Cerebellar nuclear complex (tissue), 1 donor: ENCODE measurements around the gene ANXA2R.
"Not testable (repeated sequence)": the region's sequence is repeated elsewhere in the genome, so short reads cannot be mapped to it uniquely, and the experiment has no call there.

ENCODE experiments used
- DNase-seq, 2 experiments: peaks; one replicate each; lab custom pipeline; 2025; lab: John Stamatoyannopoulos, UW

The ANXA2R gene

DNA sequence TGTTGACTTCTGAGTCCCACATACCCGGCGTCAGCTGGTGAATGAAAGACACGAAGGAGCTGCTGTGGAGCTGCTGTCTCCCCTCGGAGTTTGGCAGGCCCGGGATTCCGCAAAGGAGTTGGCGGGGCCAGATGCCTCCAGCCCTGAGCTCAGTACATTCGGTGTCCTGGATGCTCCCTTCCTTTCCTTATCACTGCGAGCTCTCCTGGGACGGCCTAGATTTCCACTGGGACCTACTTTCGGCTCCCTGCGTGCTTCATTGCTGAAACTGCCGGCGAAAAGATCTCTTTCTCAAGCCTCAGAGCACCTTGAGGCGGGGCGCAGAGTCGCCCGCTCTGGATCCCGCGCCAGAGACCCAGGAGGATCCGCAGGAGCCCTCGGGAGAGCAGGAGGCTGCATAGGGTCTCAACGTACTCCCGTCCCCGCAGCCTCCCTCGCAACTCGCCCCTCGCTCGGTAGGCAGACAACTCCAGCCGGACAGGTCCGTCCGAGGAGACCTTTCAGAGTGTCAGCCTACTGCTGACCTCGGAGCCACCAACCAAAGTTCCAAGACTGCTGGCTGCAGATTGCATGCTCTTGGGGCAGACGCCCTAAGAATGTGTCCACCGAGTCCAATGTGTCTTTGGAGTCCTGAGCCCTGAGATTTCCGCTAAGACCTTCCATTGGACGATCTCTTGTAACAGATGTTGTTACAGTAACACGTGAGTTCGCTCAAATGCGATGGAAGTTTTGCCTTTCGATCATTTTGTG lies 6.1 kb downstream of the ANXA2R start:
- DNase-seq = no peak

DNA sequence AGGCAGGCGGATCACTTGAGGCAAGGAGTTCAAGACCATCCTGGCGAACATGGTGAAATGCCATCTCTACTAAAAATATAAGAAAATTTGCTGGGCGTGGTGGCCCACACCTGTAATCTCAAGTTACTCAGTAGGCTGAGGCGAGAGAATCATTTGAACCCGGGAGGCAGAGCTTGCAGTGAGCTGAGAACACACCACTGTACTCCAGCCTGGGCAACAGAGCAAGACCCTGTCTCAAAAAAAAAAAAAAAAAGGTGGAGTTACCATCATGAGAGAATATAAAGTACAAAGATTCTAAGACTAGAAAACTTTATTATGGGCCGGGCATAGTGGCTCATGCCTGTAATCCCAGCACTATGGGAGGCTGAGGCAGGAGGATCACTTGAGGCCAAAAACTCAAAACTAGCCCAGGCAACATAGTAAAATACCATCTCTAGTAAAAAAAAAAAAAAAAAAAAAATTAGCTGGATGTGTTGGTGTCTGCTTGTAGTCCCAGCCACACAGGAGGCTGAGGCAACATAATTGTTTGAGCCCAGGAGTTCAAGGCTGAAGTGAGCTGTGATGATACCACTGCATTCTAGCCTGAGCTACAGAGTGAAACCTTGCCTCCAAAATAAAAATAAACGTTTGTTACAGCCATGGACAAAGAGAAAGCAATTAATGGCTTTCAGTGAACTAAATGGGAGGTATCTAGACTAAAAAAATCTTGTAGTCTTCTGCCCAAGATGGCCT lies 12.9 kb downstream of the ANXA2R start:
- DNase-seq = no peak

DNA sequence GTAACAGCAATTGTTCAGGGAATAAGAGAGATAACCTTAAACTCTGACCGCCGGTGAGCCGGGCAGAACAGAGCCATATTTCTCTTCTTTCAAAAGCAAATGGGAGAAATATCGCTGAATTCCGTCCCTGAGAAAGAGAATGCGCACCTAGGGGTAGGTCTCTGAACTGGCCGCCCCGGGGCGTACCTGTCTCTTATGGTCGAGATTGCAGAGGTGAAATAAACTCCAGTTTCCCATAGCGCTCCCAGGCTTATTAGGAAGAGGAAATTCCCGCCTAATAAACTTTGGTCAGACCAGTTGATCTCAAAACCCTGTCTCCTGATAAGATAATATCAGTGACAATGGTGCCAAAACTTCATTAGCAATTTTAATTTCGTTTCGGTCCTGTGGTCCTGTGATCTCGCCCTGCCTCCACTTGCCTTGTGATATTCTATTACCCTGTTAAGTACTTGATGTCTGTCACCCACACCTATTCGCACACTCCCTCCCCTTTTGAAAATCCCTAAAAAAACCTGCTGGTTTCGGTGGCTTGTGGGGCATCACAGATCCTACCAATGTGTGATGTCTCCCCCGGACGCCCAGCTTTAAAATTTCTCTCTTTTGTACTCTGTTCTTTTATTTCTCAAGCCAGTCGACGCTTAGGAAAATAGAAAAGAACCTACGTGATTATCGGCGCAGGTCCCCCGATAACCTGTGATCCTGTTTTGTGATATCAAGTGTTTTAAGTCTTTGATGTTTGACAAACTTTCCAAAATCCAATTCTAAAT lies 14.8 kb downstream of the ANXA2R start:
- DNase-seq = not testable (repeated sequence)

DNA sequence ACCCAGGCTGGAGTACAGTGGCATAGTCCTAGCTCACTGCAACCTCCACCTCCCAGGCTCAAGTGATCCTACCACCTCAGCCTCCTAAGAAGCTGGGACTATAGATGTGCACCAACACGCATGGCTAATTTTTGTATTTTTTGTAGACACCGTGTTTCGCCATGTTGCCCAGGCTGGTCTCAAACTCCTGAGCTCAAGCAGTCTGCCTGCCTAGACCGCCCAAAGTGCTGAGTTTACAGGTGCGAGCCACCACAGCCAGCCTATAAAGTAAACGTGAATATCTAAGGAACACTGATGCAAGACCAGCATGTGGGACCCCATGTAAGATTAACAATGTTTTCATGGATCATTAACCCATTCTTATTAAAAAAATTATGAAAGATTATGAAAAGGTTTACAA lies 15.9 kb downstream of the ANXA2R start:
- DNase-seq = no peak

DNA sequence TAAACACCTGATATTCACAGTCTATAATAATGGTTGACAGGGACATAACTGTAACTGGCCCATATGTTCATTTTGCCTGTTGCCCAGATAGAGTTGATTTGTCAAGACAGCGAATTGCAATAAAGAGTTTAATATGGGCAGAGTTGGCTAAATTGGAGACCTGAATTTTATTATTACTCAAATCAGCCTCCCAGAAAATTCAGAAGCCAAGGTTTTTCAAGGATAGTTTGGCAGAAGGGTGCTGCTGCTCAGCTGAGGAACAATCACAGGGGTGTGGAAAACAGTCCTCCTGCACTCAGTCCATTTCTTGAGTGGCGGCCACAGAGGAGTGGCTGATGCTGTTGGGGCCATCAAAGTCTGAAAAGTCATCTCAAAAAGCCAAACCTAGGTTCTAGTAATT lies 19.0 kb downstream of the ANXA2R start:
- DNase-seq = no peak

DNA sequence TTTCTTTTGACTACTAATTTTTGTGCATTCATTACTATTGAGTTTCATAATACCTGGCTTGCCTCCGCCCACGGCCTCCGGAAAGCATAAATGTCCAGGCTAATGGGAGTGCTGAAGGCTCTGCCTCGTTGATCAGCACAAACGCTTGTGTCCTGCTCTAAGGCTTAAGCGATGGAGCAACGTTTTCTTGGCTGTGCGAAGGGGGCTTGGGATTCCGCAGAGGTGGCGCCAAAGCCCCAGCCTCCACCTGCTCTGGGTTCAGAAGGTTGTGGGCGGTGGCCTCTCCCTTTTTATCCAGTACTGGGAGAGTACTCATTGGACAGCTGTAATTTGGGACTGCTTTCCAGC lies 19.7 kb downstream of the ANXA2R start:
- DNase-seq = no peak

DNA sequence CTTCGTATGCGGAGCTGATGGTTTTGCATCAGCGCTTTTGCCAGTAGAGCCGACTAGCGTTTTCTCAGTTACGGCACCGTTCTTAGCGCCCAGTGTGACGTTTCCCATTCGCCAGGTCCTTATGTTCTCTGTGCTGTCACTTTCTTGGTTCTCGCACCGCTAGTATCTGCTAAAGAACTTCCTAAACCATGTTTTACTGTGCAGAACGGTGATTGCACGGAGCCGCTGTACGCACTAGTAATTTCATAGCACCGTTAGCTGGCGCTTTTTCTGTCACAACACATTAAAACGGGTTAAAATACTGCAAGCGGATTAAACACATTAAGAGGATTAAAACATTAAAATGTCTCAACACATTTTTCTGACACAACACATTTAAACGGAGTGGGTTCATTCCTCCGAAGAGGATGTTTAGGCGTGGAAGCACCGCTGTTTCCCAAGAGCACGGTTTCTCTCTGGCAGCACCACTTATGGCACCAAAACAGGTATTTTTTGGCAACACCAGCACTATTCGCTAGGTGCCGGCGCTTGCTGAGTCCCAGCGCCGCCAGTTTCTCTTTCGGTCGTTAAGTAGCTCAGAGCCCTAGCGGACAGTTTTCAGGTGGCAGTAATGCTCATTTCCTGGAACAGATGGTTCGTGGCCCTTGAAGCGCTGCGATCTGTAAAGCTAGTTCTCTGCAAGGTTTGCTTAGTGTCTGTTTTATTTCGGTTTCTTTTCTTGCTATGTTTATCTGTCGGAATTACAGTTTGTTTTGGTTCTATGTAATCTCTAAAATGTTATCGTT lies 20.3 kb downstream of the ANXA2R start:
- no peak for DNase-seq

DNA sequence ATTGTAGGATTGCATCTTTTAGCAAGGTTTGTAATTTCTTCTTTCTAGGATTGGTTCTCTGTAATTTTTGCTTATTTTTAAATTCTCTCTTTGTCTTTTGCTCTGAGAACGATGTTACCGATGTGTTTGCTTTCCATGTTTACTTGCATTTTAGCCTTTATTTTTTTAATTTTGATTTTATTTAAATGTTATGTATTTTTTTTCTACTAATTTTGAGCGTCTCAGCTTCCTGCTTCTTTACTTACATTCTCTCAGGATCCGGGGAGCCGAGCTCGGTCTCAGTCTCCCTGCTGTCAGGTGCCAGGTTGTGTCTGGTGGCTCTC lies 20.9 kb downstream of the ANXA2R start:
- no peak for DNase-seq

DNA sequence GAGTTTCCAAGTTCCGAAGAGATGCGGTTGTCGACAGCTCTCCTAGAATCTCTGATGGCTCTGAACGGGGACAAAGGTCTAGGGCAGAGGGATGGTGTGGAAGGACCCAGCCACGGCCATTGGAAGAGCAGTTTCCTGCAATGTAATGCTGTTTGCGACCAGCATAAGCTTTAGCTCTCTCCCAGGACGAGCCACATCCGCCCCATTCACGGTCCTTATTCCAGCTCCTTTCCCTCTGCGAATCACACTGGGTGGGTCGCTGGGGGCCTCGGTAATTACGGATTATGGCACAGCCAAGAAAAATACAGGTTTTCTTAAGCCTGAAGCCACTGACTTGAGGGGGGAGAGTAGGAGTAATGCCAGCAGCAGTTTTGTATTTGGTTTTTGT lies 22.7 kb downstream of the ANXA2R start:
- no peak for DNase-seq

DNA sequence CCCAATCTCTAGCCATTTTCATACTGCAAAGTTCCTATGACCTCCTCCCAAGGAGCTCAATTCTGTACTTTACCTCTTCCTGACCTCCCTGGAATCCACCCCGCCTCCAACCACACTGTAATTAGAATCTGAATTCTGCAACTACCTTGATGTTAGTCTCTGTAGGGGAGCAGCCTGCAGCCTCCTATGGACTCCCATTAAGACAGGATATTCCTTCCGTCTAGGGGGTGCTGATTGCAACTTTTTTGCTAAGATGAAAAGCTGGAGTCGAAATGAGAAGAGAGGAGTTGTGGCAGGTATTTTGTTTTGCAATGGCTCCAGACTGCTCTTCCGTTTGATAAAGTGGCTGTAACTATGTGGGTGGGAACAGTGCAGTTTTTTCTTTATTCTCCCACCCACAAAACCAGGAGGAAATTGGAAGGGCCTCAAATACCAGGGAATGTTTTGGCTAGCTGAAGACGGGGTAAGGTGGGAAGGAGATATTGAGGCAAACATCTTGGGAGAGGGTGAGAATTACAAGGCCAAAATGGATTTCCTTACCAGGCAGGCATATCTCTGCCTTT lies 23.8 kb downstream of the ANXA2R start:
- DNase-seq = no peak

DNA sequence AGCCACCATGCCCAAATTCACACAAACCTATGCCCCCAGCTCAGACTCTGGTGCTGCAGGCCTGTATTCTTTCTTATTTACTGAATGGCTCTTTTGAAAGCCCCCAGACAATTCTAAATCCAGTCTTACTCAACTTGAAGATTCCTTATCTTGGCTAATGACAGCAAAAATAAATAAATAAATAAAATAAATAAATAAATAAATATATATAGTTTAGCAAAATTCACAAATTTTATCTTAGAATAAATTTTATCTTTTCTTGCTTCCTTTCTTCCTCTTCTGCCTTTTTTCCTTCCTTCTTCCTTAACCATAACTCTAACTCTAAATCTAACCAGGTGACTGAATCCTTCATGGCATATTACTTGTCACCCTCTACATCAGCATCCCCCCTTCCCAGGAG lies 25.6 kb downstream of the ANXA2R start:
- DNase-seq = no peak

DNA sequence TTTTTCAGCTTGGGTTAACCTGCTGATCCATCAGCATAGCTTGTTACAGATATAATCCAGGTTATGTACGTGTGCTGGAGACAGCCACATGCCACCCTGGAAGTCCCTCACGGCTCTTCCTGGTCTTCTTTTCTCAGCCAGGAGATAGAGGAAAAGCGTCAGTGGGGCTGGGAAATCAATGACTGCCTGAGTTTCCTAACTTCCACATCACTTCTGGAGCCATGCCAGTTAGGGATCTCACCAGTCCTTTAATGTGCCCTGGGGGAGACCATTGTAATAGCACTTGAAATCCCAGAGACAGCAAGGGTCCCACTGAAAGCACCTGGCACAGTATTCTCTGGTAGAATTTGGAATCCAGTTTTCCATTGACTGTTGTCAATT lies 29.2 kb downstream of the ANXA2R start:
- no peak for DNase-seq

DNA sequence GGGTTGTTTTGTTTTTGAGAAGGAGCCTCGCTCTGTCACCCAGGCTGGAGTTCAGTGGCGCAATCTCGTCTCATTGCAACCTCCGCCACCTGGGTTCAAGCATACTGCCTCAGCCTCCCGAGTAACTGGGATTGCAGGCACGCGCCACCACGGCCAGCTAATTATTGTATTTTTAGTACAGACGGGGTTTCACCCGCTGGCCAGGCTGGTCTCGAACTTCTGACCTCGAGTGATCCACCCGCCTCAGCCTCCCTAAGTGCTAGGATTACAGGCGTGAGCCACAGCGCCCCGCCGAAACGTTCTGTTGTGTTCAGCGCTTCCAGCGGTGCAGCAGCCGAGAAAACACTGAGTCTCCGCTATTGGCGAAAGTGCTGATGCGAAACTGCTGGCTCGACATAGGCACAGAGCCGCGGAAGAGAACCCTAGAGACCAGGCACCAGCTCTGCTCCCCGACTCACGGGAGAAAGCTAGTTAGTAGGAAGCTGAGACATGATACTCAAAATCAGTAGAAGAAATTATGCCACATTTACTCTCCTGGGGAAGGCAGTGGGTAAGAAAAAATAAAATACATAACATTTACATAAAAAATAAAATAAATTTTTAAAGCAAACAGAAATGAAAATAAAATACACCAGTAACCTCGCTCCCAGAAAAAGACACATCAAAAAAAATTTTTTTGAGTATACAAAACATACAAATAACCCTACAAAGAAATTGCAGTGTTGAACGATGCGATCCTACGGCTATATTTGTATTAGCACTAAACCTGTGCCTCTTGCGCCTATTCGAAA lies 31.6 kb downstream of the ANXA2R start:
- DNase-seq = no peak

DNA sequence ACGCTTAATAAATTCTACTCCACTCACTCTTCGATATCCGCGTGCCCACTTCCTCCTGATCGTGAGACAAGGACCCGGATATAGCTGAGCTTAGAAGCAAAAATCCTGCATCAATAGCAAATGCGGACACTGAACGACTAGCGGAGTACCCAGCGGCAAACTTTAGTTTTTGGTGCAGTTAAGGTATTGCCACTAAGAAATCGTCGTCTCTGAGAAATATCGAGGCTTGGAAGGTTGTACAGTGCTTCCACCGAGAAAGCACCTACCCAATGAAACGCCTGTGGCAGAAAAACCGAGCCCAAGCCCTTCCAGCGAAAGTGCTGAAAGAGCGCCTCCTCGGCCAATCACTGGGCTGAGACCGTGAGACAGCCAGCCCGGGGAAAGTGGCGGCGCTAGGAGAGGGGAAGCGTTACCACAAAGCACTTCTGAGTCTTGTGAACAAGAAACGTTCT lies 32.2 kb downstream of the ANXA2R start:
- DNase-seq = no peak

DNA sequence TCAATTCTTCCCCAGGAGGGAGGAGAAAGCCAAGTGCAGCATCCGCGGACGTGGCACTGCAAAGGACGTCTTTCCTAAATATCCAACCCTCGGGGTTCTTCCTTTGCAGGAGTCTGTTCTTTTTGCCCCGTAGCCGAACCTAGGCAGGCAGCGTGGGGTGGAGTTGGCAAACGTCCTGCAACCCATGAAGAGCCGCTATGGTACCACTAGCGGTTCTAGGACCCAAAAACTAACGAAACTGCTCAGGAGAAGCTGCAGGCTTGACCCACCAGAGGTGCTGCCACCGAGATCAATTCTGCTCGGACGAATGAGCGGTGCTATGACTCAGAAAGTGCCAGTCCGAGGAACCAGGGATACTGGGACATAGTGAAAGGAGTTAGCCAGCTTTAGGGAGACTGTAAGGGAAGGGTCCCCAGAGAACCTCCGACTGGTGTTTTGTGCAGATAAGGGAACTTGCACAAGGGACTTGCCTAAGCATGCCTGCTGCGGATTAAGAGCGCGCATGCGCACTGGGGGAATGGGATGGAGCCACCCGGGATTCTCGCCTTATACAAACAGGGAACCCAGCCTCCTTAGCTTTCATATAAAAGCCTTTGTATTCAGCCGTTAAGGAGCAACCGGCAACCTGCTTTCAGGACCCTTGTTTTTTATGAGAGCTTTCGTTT lies 32.7 kb downstream of the ANXA2R start:
- no peak for DNase-seq

DNA sequence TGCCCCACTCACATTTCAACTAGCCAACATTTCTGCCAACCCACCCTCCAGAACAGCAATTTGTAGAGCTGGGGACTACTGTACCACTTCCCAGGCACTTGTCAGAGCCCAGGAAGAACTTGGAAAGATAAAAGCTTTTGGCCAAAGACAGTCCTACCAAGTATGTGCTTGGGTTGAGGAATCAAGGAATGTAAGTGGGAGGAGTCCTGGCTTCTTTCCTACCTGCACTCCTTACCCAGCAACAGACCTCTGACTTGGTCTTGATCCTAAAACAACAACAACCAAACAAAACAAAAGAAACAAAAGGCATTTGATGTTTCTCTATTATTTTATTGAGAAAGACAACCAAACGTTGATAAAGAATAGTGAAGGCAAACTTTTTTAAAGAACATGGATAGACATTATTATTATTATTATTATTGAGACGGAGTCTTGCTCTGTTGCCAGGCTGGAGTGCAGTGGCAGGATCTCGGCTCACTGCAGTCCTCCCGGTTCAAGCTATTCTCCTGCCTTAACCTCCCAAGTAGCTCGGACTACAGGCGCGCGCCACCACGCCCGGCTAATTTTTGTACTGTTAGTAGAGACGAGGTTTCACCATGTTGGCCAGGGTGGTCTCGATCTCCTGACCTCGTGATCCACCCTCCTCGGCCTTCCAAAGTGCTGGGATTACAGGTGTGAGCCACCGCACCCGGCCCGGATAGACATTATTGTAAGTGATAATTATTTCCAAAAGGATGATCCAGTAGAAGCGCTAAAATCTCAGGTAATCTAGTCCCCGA lies 33.5 kb downstream of the ANXA2R start:
- no peak for DNase-seq

DNA sequence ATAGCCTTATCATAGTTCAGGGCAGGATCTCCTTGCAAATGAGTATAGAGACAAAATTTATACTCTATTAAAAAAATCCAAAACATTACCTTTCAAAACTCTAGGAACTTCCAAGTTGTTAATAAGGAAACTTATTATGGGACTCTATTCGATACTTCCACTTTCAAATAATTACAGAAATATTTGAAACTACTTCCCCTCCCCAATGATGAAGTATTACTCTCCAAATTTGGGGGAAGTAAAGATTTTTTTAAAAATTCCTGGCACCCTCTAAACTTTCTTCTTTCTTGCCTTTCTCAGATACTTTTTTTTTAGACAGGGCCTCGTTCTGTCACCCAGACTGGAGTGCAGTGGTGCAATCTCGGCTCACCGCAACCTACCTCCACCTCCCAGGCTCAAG lies 35.1 kb downstream of the ANXA2R start:
- no peak for DNase-seq

DNA sequence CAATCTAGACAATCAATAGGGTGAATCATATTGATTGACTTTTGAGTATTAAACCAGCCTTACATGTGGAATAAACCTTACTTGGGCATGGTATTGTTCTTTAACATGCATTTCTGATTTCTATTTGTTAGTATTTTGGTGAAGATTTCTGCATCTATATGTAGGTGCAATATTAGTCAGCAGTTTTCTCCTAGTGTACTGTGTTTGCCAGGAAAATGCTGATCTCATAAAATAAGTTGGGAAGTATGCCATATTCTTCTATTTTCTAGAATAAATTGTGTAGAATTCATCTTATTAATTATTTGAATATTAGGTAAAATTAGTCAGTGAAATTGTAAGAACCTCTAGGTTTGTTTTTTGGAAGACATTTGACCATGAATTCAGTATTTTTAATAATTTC lies 38.4 kb downstream of the ANXA2R start:
- DNase-seq = no peak

DNA sequence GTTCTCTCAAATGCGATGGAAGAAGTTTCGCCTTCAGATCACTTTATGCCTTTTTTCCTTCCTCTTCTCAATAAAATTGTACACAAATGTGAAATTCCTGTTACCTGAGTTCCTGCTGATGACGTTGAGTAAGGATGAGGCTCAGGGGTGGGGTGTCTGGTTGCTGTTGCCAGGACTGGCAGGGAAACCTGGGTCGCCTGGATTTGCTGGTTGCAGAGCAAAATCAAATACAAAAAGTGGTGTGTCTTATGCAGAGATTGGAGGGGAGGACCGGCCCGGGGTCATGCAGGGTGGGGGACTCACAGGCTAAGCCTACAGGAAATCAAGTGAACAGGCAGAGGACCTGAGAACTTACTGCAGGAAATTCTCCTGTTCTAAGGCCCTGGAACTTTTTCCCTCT lies 39.2 kb downstream of the ANXA2R start:
- DNase-seq = no peak
